ENCODE data around the gene SFMBT2. TPM values are rescaled to one million over a fixed set of nuclear protein-coding genes. Genes with fewer than 3 reads are reported as not detected.

Gene SFMBT2
- total and polyA plus RNA-seq, 2 of the 4 experiments (the other 2 are of a cell fraction), result 0.70 to 1.3 TPM

GRCh38 chr10:7281429-7281828 is 129.4 kb downstream of the SFMBT2 start:
- no peaks in the 10 kb centered on the region for H3K36me3 ChIP-seq (ENCODE audit: control insufficient read depth, insufficient read depth, low read length)
- no peaks in the 10 kb centered on the region for H3K27me3 ChIP-seq (ENCODE audit: control insufficient read depth, insufficient read depth, low read length)
- no peak overlapping the region for H3K23ac ChIP-seq (ENCODE audit: low read depth, low read length)
- ChIA-PET CTCF (no interaction called here), POLR2A (ENCODE audit: unreplicated experiment) (no interaction called here)
- H4K91ac ChIP-seq (ENCODE audit: insufficient read depth, low read depth, low read length), result no peak overlapping the region
- H3K79me1 ChIP-seq (ENCODE audit: low read depth in 1 of 2, low read length in 2 of 2), result no peaks in the 10 kb centered on the region
- no peak overlapping the region for H3K4me3 ChIP-seq (ENCODE audit: insufficient read depth, low read depth, low read length)
- H3K27ac ChIP-seq (ENCODE audit: insufficient read depth, low read length), result no peak overlapping the region
- no peak for ATAC-seq (ENCODE audit: low read depth)
- H3K9me1 ChIP-seq (ENCODE audit: insufficient read depth, low read length), result no peaks in the 10 kb centered on the region
- BruUV-seq (replicated peaks), result no TSS peak
- no peaks in the 10 kb centered on the region for H4K20me1 ChIP-seq (ENCODE audit: insufficient read depth, low read length)
- dilution Hi-C loops (cut with HindIII; ENCODE audit: low sequenced_read_pairs, unreplicated experiment) (no loop called here), intact Hi-C loops (cut with micrococcal nuclease) (no loop called here), in situ Hi-C loops (cut with MboI; ENCODE audit: low sequenced_read_pairs) (no loop called here)
- no peak overlapping the region for H4K5ac ChIP-seq (ENCODE audit: low read depth, low read length)
- no peak overlapping the region for H2AFZ ChIP-seq (replicated peaks; ENCODE audit: low read length, poor library complexity)
- no peak overlapping the region for H2AK5ac ChIP-seq (ENCODE audit: low read depth, low read length)
- no peak overlapping the region for H2BK5ac ChIP-seq (ENCODE audit: low read depth, low read length, poor library complexity, severe bottlenecking)
- no peak overlapping the region for H2AK9ac ChIP-seq (replicated peaks; ENCODE audit: low read depth, low read length, poor library complexity)
- WGBS, 2 experiments (ENCODE audit: extremely low coverage in 2 of 2, insufficient read length in 1 of 2), result no CpG with 5 or more reads among the region's 6 CpGs
- DNase-seq, result no peak
- no peak overlapping the region for H3K4me2 ChIP-seq (ENCODE audit: low read depth, low read length)
- no peak overlapping the region for H3K9ac ChIP-seq (ENCODE audit: low read depth, low read length)
- no peak overlapping the region for H4K8ac ChIP-seq (ENCODE audit: low read depth in 2 of 2, low read length in 2 of 2)
- no peak overlapping the region for H3K56ac ChIP-seq (ENCODE audit: extremely low read depth, insufficient read depth, low read length)
- H3K14ac ChIP-seq (replicated peaks; ENCODE audit: low read depth, low read length), result no peak overlapping the region
- H3K4me1 ChIP-seq (ENCODE audit: control insufficient read depth, insufficient read depth, low read length), result peaks cover 2% of the 10 kb centered on the region; the same call in 1 of the 2 replicates
- TF ChIP-seq RFX5 (IDR thresholded peaks at IDR 0.05; ENCODE audit: low read depth, low read length) (no peak), BHLHE40 (IDR thresholded peaks at IDR 0.05; ENCODE audit: low read depth, low read length) (no peak), CTCF (conservative IDR thresholded peaks at IDR 0.05; ENCODE audit: low read depth, low read length) (no peak), CHD1 (IDR thresholded peaks at IDR 0.05; ENCODE audit: low read depth, low read length) (no peak), CEBPB (IDR thresholded peaks at IDR 0.05; ENCODE audit: low read depth, low read length) (no peak), NFE2L2 (IDR thresholded peaks at IDR 0.05; ENCODE audit: low read depth, low read length) (no peak), MXI1 (IDR thresholded peaks at IDR 0.05; ENCODE audit: borderline replicate concordance, low read depth, low read length) (no peak), MAZ (IDR thresholded peaks at IDR 0.05; ENCODE audit: borderline replicate concordance, low read depth, low read length) (no peak), ELK1 (IDR thresholded peaks at IDR 0.05; ENCODE audit: borderline replicate concordance, low read depth, low read length) (no peak), RCOR1 (IDR thresholded peaks at IDR 0.05; ENCODE audit: insufficient replicate concordance, low read length) (no peak), RAD21 (IDR thresholded peaks at IDR 0.05; ENCODE audit: low read length) (no peak), POLR2A (IDR thresholded peaks at IDR 0.05; ENCODE audit: low read depth, low read length) (no peak), USF2 (IDR thresholded peaks at IDR 0.05; ENCODE audit: low read depth, low read length) (no peak), FOS (IDR thresholded peaks at IDR 0.05; ENCODE audit: low read depth, low read length) (no peak)
- no peak overlapping the region for H2BK20ac ChIP-seq (ENCODE audit: low read depth, low read length)
- no peak overlapping the region for H3K4ac ChIP-seq (ENCODE audit: low read depth, low read length)
- H3K18ac ChIP-seq (ENCODE audit: low read depth, low read length), result no peak overlapping the region
- H3K9me3 ChIP-seq (ENCODE audit: control insufficient read depth, insufficient read depth, low read length), result no peaks in the 10 kb centered on the region
- H2BK15ac ChIP-seq (ENCODE audit: low read depth, low read length), result no peak overlapping the region
- no peak overlapping the region for H2BK120ac ChIP-seq (ENCODE audit: low read depth, low read length)

All from IMR-90 (cell line).